ENCODE results near the gene RIOX2. TPM values are rescaled to one million over a fixed set of nuclear protein-coding genes. Genes with fewer than 3 reads are reported as not detected.

The RIOX2 gene
- 31.3 and 38.2 TPM in 2 replicates for total RNA-seq

DNA sequence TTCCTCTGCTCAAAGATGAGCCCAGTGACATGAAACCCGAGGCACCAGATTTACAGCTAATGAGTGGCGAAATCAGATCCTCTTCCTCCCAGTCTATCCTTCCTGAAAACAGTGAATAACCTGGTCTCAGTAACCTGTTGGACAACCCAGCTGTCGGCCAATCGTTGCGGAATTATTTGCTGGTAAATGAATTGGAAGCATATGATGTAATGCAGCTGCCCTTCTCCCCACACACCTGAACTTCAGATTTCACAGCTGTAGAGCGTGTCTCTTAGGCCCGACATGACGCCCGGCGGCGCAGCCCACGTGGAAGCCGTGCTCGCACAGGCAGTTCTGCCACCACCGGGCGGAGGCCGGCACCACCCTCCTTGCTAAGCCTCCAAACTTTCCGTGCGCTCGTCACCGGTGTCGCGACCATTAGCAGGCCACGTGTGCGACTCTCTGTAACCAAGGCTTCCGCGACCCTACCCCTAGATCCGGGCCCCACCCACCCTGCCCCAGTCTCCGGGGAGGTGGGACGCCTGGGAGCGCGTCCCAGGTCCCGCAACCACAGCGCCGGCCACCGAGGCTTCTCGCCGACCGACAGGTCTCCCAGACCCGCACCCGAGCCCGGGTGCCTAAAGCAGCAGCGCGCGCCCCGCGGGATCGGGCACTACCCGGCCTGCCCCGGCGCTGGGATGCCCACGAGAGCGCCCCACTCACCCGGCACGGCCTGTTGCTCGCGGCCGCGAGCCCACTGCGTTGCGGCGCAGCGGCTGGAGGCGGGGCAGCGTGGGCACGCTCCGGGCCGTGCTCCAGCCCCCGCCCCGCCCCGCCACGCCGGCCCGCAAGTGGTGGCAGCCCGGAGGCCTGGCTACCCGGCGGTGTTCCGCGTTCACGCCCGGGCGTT lies at the start of gene RIOX2:
RIOX2 (minus strand) TSS at position 753 of the 889 bp plus-strand sequence. CDS start 4,838 bp downstream, outside the sequence.

Other genes with a start within 250 kb of the RIOX2 start
- 9.0 and 13.2 TPM in 2 replicates for gene ARL6, start 207.7 kb downstream of the RIOX2 start, total RNA-seq
- gene CRYBG3, start 150.4 kb downstream of the RIOX2 start, total RNA-seq: 28.4 and 34.1 TPM in 2 replicates
- not detected in 2 replicates for gene GABRR3, start 62.9 kb upstream of the RIOX2 start, total RNA-seq
- not detected in 2 replicates for gene OR5AC2, start 114.7 kb upstream of the RIOX2 start, total RNA-seq
- gene OR5H1, start 158.3 kb upstream of the RIOX2 start, total RNA-seq: under 0.01 TPM in 1 of 2 replicates, not detected in the other
- not detected in 2 replicates for gene OR5H14, start 175.0 kb upstream of the RIOX2 start, total RNA-seq
- gene OR5H15, start 194.3 kb upstream of the RIOX2 start, total RNA-seq: not detected in 2 replicates

All from uterine smooth muscle cell (primary cell).